Measurements from ENCODE around the gene SMIM7. TPM values are rescaled to one million over a fixed set of nuclear protein-coding genes. Genes with fewer than 3 reads are reported as not detected.

The SMIM7 gene
- 100 to 1,000 TPM in 1 of 2 donors, 10 to 100 TPM in 1; 72.7 to 102 TPM for total RNA-seq

- Histone ChIP-seq H3K27ac (peak within 1 kb of the TSS; percentile 84 to 89), H3K36me3 (peaks cover 17% of the 10 kb centered on the region), H3K4me3 (peak within 1 kb of the TSS; percentile 75), H3K4me1 (ENCODE audit: control insufficient read depth in 1 of 2, low read depth in 2 of 2) (peaks cover 16 to 39% of the 10 kb centered on the region in 2 donors), H3K27me3 (replicated peaks; ENCODE audit: insufficient read depth) (no peaks in the 10 kb centered on the region), H3K9me3 (no peaks in the 10 kb centered on the region)
- TF ChIP-seq CTCF (IDR thresholded peaks at IDR 0.05), result no peak
- DNase-seq (ENCODE audit: low spot score) (peak; percentile 90), ATAC-seq (ENCODE audit: insufficient number of reproducible peaks, low FRiP score, low read depth) (peak; percentile 97)
These were observed at the start of gene SMIM7 for GRCh38 chr19:16659832-16660708. Gene SMIM7, minus strand, starts transcription at chr19:16660144. Its CDS starts 34 bp downstream, at chr19:16660110.

- H3K27ac ChIP-seq, result no peak overlapping the region
- no peak for TF ChIP-seq CTCF (IDR thresholded peaks at IDR 0.05)
- H3K4me1 ChIP-seq (ENCODE audit: control insufficient read depth in 1 of 2, low read depth in 2 of 2), result peaks cover 0 to 10% of the 10 kb centered on the region in 2 donors
- no peaks in the 10 kb centered on the region for H3K36me3 ChIP-seq
- ATAC-seq (ENCODE audit: insufficient number of reproducible peaks, low FRiP score, low read depth) (no peak), DNase-seq (ENCODE audit: low spot score) (no peak)
- H3K4me3 ChIP-seq, result no peak overlapping the region
- H3K9me3 ChIP-seq, result no peaks in the 10 kb centered on the region
- H3K27me3 ChIP-seq (replicated peaks; ENCODE audit: insufficient read depth), result no peaks in the 10 kb centered on the region
These were observed 43.7 kb upstream of the SMIM7 start for GRCh38 chr19:16703677-16704076.

- Histone ChIP-seq H3K4me3 (no peak overlapping the region), H3K27me3 (replicated peaks; ENCODE audit: insufficient read depth) (no peaks in the 10 kb centered on the region), H3K27ac (no peak overlapping the region), H3K4me1 (ENCODE audit: control insufficient read depth in 1 of 2, low read depth in 2 of 2) (peaks cover 0 to 13% of the 10 kb centered on the region in 2 donors), H3K9me3 (no peaks in the 10 kb centered on the region), H3K36me3 (no peaks in the 10 kb centered on the region)
- TF ChIP-seq CTCF (IDR thresholded peaks at IDR 0.05), result no peak
- no peak for ATAC-seq (ENCODE audit: insufficient number of reproducible peaks, low FRiP score, low read depth)
- DNase-seq (ENCODE audit: low spot score), result no peak
These were observed 42.2 kb upstream of the SMIM7 start for GRCh38 chr19:16702123-16702522.

- DNase-seq (ENCODE audit: low spot score), result no peak
- Histone ChIP-seq H3K4me3 (no peak overlapping the region), H3K27ac (no peak overlapping the region), H3K9me3 (no peaks in the 10 kb centered on the region), H3K36me3 (no peaks in the 10 kb centered on the region), H3K27me3 (replicated peaks; ENCODE audit: insufficient read depth) (no peaks in the 10 kb centered on the region), H3K4me1 (ENCODE audit: control insufficient read depth in 1 of 2, low read depth in 2 of 2) (peaks cover 0 to 13% of the 10 kb centered on the region in 2 donors)
- ATAC-seq (ENCODE audit: insufficient number of reproducible peaks, low FRiP score, low read depth), result no peak
- no peak for TF ChIP-seq CTCF (IDR thresholded peaks at IDR 0.05)
These were observed 39.0 kb upstream of the SMIM7 start for GRCh38 chr19:16698914-16699313.

- ATAC-seq (ENCODE audit: insufficient number of reproducible peaks, low FRiP score, low read depth) (no peak), DNase-seq (ENCODE audit: low spot score) (no peak)
- Histone ChIP-seq H3K4me1 (ENCODE audit: control insufficient read depth in 1 of 2, low read depth in 2 of 2) (peaks cover 3 to 13% of the 10 kb centered on the region in 2 donors), H3K27me3 (replicated peaks; ENCODE audit: insufficient read depth) (no peaks in the 10 kb centered on the region), H3K9me3 (no peaks in the 10 kb centered on the region), H3K36me3 (no peaks in the 10 kb centered on the region), H3K4me3 (no peak overlapping the region), H3K27ac (no peak overlapping the region)
- no peak for TF ChIP-seq CTCF (IDR thresholded peaks at IDR 0.05)
These were observed 28.1 kb upstream of the SMIM7 start for GRCh38 chr19:16688084-16688483.
